ENCODE measurements around the gene CFAP20DC. TPM values are rescaled to one million over a fixed set of nuclear protein-coding genes. Genes with fewer than 3 reads are reported as not detected.
"Not testable (repeated sequence)": the region's sequence is repeated elsewhere in the genome, so short reads cannot be mapped to it uniquely, and the experiment has no call there.

Gene CFAP20DC
- total RNA-seq, 1 experiment from 2014 or later, result 5.8 TPM

DNA sequence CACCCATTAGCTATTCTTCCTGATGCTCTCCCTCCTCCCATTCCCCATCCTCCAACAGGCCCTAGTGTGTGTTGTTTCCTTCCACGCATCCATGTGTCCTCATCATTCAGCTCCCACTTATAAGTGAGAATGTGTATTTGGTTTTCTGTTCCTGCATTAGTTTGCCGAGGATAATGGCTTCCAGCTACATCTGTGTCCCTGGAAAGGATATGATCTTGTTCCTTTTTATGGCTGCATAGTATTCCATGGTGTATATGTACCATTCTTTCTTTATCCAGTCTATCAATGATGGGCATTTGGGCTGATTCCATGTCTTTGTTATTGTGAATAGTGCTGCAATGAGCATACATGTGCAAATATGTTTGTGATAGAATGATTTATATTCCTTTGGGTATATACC lies 56.3 kb downstream of the CFAP20DC start:
- Histone ChIP-seq H3K36me3 (no peaks in the 10 kb centered on the region), H3K27me3 (no peaks in the 10 kb centered on the region), H3K9me3 (no peaks in the 10 kb centered on the region), H3K4me3 (no peak overlapping the region)
- no peak for DNase-seq

DNA sequence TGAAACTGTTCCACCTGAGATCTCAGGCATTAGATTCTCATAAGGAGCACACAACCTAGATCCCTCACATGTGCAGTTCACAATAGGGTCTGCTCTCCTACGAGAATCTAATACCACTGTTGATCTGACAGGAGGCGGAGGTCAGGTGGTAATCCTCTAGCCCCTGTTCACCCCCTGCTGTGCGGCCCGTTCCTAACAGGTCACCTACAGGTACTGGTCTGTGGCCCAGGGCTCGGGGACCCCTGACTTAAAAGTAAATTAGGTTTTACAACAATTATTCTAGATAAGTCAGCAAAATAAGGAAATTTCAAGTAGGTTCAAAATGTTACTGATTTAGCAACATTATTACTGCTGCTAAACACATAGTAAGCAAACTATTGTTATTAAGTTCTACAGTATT lies 58.2 kb downstream of the CFAP20DC start:
- H3K27me3 ChIP-seq, result no peaks in the 10 kb centered on the region
- no peak for DNase-seq
- H3K36me3 ChIP-seq, result no peaks in the 10 kb centered on the region
- no peak overlapping the region for H3K4me3 ChIP-seq
- H3K9me3 ChIP-seq, result 0 out of 2 replicates have a peak, but pooled peaks cover 2% of the 10 kb centered on the region

DNA sequence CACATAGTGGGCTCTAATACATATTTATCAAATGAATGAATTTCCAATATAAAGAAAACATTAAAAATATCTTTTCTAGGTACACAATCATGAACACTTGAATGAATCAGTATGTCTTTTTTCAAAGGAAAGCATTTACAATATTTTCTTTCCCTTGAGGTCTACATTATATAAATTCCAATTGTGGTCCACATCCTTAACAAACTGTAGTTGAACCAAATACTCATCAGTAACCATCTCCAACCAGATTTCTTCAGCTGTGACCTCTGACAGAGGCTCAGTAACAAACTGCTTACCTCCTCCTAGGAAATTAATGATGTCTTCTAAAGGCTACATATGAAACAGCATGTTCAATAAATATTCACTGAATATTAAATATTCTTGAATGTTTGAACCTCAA lies 58.8 kb downstream of the CFAP20DC start:
- Histone ChIP-seq H3K4me3 (no peak overlapping the region), H3K9me3 (0 out of 2 replicates have a peak, but pooled peaks cover 2% of the 10 kb centered on the region), H3K27me3 (no peaks in the 10 kb centered on the region), H3K36me3 (no peaks in the 10 kb centered on the region)
- DNase-seq, result no peak

DNA sequence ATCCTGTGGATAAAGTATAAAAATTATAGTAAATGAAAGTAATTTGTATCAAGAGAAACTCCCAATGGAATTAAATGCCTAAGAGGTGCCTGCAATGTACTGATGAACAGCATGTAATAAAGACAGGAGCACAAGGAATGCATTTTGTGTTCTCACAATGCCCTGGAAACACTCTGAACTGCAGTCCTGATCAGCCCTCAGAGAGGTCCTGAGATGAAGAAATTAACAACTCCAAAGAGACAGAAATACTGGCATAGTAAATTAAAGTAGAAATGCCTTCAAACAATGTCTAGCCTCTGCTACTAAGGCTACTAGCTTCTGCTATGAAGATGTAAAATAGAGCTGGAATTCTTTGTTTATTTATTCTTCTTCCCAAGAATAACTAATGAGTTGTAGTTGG lies 59.9 kb downstream of the CFAP20DC start:
- Histone ChIP-seq H3K9me3 (0 out of 2 replicates have a peak, but pooled peaks cover 2% of the 10 kb centered on the region), H3K4me3 (no peak overlapping the region), H3K36me3 (no peaks in the 10 kb centered on the region), H3K27me3 (no peaks in the 10 kb centered on the region)
- DNase-seq, result no peak

DNA sequence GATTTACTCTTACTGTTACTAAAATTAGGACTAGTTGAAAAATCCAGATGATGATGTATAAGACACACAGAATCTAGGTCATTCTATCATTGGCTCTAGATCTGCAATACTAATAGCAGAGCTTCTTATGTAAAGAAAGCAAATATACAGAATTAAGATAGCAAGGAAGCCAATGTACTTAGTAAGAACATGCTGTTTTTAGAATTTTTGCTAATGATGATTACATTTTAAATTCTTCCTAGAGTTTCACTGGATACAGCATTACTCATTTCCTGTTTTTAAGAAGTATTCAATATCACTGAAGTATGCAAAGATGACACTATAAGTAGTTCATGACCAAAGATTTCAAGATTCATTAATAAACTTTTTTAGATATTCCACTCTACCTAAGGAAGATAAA lies 60.7 kb downstream of the CFAP20DC start:
- H3K9me3 ChIP-seq, result 0 out of 2 replicates have a peak, but pooled peaks cover 2% of the 10 kb centered on the region
- no peak overlapping the region for H3K4me3 ChIP-seq
- no peaks in the 10 kb centered on the region for H3K27me3 ChIP-seq
- no peaks in the 10 kb centered on the region for H3K36me3 ChIP-seq
- no peak for DNase-seq

DNA sequence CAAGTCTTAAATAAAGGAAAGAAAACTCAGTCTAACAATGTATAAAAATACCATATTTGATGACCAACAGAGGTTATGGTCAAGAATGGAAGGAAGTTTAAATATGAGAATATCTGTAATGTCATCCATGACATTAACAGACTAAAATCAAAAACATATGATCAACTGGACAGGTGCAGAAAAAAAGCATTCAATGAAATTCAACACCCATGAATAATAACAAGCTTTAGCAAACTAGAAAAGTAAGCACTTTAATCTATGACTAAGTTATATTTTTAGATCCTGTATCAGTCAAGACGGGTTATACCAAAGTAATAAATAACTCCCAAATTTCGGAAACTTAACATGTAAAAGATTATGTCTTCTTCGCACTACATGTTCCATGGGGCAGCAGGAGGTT lies 61.8 kb downstream of the CFAP20DC start:
- no peak overlapping the region for H3K4me3 ChIP-seq
- DNase-seq, result no peak
- no peaks in the 10 kb centered on the region for H3K36me3 ChIP-seq
- 0 out of 2 replicates have a peak, but pooled peaks cover 2% of the 10 kb centered on the region for H3K9me3 ChIP-seq
- H3K27me3 ChIP-seq, result no peaks in the 10 kb centered on the region

DNA sequence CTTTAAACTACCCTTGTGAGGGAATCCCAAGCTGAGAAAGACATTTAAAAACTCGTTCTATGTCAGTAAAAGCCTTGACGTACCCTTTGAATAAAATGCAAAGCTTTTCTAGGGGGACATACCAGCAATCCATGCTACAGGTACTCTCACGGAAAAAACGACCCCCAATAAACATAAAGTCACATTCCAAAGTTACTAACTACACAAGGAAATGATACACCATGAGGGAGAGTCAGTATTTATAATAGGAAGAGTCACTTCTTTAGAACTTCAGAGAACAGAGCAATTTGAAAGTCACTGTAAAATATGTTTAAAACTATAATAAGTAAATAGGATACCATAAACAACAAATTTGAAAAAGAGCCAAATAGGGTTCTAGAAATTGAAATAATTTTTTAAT lies 63.2 kb downstream of the CFAP20DC start:
- Histone ChIP-seq H3K36me3 (no peaks in the 10 kb centered on the region), H3K27me3 (no peaks in the 10 kb centered on the region), H3K4me3 (no peak overlapping the region), H3K9me3 (0 out of 2 replicates have a peak, but pooled peaks cover 2% of the 10 kb centered on the region)
- no peak for DNase-seq

DNA sequence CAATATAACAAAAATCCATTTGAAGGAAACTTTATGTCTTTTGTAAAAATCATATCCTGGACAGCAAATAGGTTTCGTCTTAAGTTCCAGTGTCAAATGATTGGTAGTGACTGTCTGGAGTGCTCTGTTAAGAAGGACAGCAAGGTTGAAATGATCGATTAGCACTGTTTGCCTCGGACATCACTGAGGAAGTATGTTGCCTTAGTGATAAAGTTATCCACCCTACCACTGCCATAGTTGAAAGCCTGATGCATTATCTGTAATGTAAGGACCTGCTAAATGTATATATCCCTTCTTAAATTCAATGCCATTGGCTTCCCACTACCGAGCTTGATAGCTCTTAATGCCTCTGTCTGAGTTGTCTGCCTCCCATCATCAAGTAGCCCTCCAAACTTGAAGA lies 70.0 kb downstream of the CFAP20DC start:
- no peak for DNase-seq
- H3K36me3 ChIP-seq, result no peaks in the 10 kb centered on the region
- H3K9me3 ChIP-seq, result no peaks in the 10 kb centered on the region
- no peak overlapping the region for H3K4me3 ChIP-seq
- no peaks in the 10 kb centered on the region for H3K27me3 ChIP-seq

DNA sequence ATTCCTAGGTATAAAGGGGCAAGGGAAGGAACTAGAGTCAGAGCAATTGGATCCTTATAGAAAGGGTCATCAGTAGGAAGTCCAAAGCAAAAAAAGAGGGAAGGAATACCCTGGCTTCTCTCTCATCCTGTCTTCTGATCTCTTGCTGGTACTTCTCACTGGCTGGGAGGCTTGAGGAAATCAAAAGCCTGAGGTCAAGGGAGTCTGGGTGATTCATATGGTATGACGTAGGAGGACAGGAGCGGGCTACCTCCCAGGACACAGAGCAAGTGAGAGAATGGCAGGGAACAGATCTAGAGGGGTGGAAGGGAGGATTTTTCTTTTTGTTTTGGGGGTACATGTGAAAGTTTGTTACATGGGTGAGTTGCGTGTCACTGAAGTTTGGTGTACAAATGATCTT lies 76.0 kb downstream of the CFAP20DC start:
- H3K9me3 ChIP-seq, result no peaks in the 10 kb centered on the region
- H3K27me3 ChIP-seq, result no peaks in the 10 kb centered on the region
- no peak for DNase-seq
- no peak overlapping the region for H3K4me3 ChIP-seq
- no peaks in the 10 kb centered on the region for H3K36me3 ChIP-seq

DNA sequence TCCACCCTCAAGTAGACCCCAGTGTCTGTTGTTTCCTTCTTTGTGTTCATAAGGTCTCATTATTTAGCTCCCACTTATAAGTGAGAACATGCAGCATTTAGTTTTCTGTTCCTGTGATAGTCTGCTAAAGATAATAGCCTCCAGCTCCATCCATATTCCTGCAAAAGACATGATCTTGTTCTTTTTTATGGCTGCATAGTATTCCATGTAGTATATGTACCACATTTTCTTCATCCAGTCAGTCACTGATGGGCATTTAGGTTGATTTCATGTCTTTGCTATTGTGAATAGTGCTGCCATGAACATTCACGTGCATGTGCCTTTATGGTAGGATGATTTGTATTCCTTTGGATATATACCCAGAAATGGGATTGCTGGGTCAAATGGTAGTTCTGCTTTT lies 82.0 kb downstream of the CFAP20DC start:
- H3K4me3 ChIP-seq, H3K27me3 ChIP-seq, H3K36me3 ChIP-seq, DNase-seq, H3K9me3 ChIP-seq: not testable (repeated sequence)

DNA sequence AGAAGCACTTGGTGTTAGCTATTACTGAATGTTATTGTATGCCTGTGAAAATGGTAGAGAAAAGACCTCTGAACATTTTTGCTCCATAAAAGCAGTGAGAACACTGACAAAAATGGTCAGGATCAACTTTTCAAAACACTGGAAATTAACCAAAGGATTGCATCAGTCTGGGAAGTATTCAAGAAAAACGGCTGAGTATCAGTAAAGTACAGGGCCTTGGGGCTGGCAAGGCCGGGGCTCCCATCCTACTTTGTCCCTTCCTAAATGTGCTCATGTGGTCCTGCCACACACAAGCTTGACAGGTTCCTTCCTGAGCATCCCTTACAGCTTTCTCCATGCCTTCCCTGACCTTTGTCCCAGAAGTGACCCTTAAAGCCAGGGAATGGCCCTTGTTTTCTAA lies 84.0 kb downstream of the CFAP20DC start:
- no peak for DNase-seq
- no peak overlapping the region for H3K4me3 ChIP-seq
- no peaks in the 10 kb centered on the region for H3K9me3 ChIP-seq
- no peaks in the 10 kb centered on the region for H3K36me3 ChIP-seq
- no peaks in the 10 kb centered on the region for H3K27me3 ChIP-seq

DNA sequence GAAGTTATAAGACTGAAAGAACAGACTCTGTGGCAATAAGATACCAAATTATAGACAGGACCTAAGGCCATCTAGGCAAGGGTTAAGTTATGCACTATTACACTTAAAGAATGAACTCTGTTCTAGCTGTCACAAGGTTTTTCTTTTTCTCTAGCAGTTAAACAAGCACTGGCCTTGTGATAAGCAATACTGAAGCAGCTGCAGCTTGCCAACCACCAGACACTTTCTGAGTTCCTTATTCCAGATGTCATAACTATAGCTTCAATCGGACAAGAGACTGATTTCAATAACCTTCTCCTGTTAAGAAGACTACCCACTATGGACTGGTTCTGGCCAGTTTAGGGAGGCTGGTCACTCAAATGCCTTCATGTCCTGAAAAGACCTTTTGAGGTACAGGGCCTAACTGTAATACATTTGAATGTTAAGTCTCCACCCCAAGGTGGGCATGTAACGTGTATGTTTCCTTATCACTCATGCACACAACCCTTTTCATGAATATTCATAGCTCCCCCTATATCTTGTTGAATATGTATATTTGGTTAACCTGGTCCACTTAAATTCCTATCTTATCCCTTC lies 85.8 kb downstream of the CFAP20DC start:
- DNase-seq, result no peak
- no peaks in the 10 kb centered on the region for H3K36me3 ChIP-seq
- H3K27me3 ChIP-seq, result no peaks in the 10 kb centered on the region
- no peaks in the 10 kb centered on the region for H3K9me3 ChIP-seq
- no peak overlapping the region for H3K4me3 ChIP-seq

DNA sequence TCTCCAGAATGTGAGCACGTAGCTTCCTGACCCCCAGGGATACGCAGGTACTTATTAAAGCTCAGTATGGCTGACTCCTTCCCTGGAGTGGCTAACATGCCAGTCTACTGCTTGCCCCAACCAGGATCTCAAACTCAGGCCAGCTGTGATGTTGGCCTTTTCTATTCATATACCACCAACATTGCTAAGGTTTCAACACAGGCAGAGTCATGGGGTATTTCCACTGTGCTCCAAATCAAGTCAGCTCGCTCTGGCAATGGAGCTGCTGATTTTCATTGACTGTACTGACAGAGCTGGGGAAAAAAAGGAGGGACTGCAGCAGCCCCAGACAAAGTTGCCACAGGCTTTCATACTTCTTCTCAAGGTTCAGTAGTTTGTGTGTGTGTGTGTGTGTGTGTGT lies 87.0 kb downstream of the CFAP20DC start:
- Histone ChIP-seq H3K4me3 (no peak overlapping the region), H3K36me3 (no peaks in the 10 kb centered on the region), H3K27me3 (no peaks in the 10 kb centered on the region), H3K9me3 (no peaks in the 10 kb centered on the region)
- no peak for DNase-seq

DNA sequence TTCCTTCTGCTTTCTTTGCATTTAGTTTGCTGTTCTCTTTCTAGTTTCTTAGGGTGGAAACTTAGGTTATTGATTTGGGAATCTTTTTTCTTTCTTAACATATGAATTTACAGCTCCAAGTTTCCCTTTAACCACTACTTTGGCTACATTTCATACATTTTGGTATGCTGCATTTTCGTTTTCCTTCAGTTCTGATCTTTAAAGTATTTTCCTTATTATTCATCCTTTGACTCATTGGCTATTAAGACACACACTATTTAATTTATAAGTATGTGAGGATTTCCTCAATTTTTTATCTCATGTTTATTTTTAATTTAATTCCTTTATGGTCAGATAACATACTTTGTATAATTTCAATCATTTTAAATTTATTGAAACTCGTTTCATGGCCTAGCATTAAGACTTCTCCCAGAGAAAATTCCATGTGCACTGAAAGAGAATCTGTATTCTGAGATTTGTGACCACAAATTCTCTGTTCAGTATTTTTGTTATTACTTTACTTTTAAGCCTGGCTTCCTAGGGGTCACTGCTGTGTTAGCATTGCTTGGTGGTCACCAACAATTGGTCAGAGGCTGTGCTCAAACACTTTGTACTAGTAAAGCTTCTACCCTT lies 87.7 kb downstream of the CFAP20DC start:
- no peak overlapping the region for H3K4me3 ChIP-seq
- DNase-seq, result no peak

DNA sequence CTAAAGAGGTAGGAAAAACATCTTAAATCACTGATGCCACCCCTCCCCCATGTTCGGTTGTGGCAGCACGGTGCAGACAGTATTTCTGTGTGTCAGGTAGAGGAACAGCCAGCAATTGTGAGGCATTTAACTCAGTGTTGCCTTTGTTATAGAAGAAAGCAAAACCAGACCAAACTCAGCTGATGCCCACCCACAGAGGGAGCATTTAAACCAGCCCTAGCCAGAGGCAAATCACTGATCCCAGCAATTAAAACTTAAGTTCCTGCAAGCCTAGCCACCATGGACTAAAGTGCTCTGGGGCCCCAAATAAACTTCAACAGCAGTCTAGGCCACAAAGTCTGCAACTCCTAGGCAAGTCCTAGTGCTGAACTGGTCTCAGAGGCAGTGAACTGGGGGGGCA lies 94.5 kb downstream of the CFAP20DC start:
- Histone ChIP-seq H3K36me3 (no peaks in the 10 kb centered on the region), H3K27me3 (no peaks in the 10 kb centered on the region), H3K4me3 (no peak overlapping the region), H3K9me3 (no peaks in the 10 kb centered on the region)
- DNase-seq, result no peak

More for the DNA sequence above, 87.7 kb downstream of the CFAP20DC start:
- Histone ChIP-seq H3K27me3 (no peaks in the 10 kb centered on the region), H3K9me3 (no peaks in the 10 kb centered on the region), H3K36me3 (no peaks in the 10 kb centered on the region)

DNA sequence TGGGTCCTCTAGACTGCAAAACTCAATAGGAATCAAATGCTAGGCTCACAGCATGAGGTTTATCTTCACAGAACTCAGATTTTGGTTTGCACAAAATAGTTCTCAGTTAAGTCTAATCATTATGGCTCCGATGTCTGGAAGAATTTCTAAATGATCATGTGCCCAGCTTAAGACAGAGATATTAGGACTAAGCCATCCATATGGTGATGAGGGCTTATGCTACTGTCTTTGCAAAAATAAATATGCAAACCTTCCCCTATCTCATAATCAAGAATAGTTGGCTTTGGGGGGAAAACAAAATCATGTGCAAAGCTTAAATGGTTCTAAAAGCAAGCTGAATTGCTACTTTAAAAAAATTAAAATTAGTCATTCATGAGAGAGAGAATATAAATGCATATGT lies 96.5 kb downstream of the CFAP20DC start:
- H3K36me3 ChIP-seq, result no peaks in the 10 kb centered on the region
- H3K27me3 ChIP-seq, result no peaks in the 10 kb centered on the region
- DNase-seq, result no peak
- no peaks in the 10 kb centered on the region for H3K9me3 ChIP-seq
- H3K4me3 ChIP-seq, result no peak overlapping the region

DNA sequence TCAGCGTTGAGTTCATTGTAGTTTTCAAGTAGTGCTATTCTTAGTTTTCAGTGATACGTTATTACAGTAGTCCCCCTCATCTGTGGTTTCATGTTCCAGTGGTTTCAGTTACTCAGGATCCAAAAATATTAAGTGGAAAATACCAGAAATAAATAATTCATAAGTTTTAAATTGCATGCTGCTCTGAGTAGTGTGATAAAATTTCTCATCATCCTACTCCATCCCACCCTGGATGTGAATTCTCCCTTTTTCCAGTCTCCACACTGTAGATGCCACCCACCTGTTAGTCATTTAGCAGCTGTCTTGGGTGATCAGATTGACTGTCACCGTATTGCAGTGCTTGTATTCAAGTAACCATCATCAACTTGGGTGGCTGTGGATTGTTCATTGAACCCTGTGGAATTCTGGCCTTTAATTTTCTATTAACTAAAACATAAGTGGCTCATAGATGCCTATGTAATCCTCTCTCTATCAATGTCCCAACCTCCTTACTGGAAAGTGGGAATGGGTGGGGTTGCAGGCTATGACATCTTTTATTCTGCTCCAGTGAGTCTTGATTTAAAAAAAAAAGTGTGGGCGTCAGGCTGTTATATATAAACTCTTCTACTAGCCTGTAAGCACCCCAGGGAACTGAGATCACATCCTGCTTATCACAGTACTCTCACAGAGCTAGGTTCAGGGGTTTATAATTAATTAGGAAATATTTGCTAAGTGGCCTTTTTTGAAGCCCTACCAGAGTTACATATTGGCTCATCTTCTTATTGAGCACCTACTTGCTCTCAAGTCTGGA lies 97.5 kb downstream of the CFAP20DC start:
- Histone ChIP-seq H3K27me3 (no peaks in the 10 kb centered on the region), H3K9me3 (no peaks in the 10 kb centered on the region), H3K4me3 (no peak overlapping the region), H3K36me3 (no peaks in the 10 kb centered on the region)
- no peak for DNase-seq

DNA sequence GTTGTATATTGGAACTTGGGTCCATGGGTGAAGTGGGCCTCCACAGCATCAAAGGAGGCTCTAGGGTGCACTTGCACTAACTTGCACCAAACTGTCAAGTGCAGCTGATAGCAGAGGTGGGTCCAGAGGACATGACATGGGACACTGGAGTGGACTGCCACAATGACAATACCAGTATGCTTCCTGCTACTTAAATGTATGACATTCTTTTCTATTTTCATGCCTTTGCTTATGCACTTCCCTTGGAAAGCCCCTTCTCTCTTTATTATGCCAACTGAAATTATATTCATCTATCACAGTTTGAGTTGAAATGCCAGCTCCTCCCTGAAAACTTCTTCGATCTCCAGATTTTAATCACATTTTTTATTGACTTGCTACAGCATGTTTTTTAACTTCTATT lies 101.8 kb downstream of the CFAP20DC start:
- no peak for DNase-seq
- Histone ChIP-seq H3K27me3 (no peaks in the 10 kb centered on the region), H3K9me3 (no peaks in the 10 kb centered on the region), H3K36me3 (no peaks in the 10 kb centered on the region), H3K4me3 (no peak overlapping the region)

Data from MG63 (cell line).